Type B pancreatic cell (in vitro differentiated cells): ENCODE measurements around the gene PDGFD. TPM values are rescaled to one million over a fixed set of nuclear protein-coding genes. Genes with fewer than 3 reads are reported as not detected.

ENCODE experiments used
- DNase-seq: peaks from one replicate; pipeline ENCODE4 v3.0.0; 2021; ENCODE audit warnings: mixed read lengths; ENCODE audit not compliant: unreplicated experiment; ENCODE audit errors: extremely low spot score
- H3K27ac Mint-ChIP-seq: 2 replicates; pipeline ENCODE4 v1.8.0; 2021; ENCODE audit warnings: mild to moderate bottlenecking, mixed read lengths
- H3K27me3 Mint-ChIP-seq: 2 replicates; pipeline ENCODE4 v1.8.0; 2021; ENCODE audit warnings: mixed read lengths
- H3K36me3 Mint-ChIP-seq: 2 replicates; pipeline ENCODE4 v1.8.0; 2021; ENCODE audit warnings: mixed read lengths
- H3K4me1 Mint-ChIP-seq: one replicate; pipeline ENCODE4 v1.8.0; 2021; ENCODE audit warnings: mixed read lengths; ENCODE audit not compliant: unreplicated experiment
- H3K4me3 Mint-ChIP-seq: 2 replicates; pipeline ENCODE4 v1.8.0; 2021; ENCODE audit warnings: mild to moderate bottlenecking, mixed read lengths
- H3K9me3 Mint-ChIP-seq: 2 replicates; pipeline ENCODE4 v1.8.0; 2021; ENCODE audit warnings: mixed read lengths
- CTCF ChIP-seq: fragments of 200-600 bp; sonication (generic); conservative IDR thresholded peaks from 2 replicates; pipeline ENCODE4 v1.5.0; 2021; ENCODE audit warnings: antibody characterized with exemption, mild to moderate bottlenecking
- total RNA-seq: library from RNA; stranded (reverse); gene quantifications from 2 replicates; pipeline ENCODE4 v1.2.1, GENCODE V29; 2021; ENCODE audit warnings: low replicate concordance

Gene PDGFD
- total RNA-seq, 1 donor from 2014 or later: 17.8 TPM

- Mint-ChIP-seq H3K36me3 (peaks cover 7% of the 10 kb centered on the region), H3K27me3 (no peaks in the 10 kb centered on the region), H3K27ac (no peak overlapping the region), H3K9me3 (peaks cover 3% of the 10 kb centered on the region), H3K4me3 (no peak overlapping the region), H3K4me1 (no peaks in the 10 kb centered on the region)
- DNase-seq: no peak
- no peak for TF ChIP-seq CTCF
Observed at GRCh38 chr11:104033561-104033960, 130.4 kb downstream of the PDGFD start.

GRCh38 chr11:104033134-104033533 is 130.8 kb downstream of the PDGFD start:
- Mint-ChIP-seq H3K27ac (no peak overlapping the region), H3K4me3 (no peak overlapping the region), H3K9me3 (peaks cover 3% of the 10 kb centered on the region), H3K4me1 (no peaks in the 10 kb centered on the region), H3K27me3 (no peaks in the 10 kb centered on the region), H3K36me3 (peaks cover 7% of the 10 kb centered on the region)
- DNase-seq: no peak
- TF ChIP-seq CTCF: no peak

GRCh38 chr11:104028476-104029263 is 135.3 kb downstream of the PDGFD start:
- TF ChIP-seq CTCF: no peak
- H3K36me3 Mint-ChIP-seq: peaks cover 3% of the 10 kb centered on the region
- peaks cover 3% of the 10 kb centered on the region for H3K9me3 Mint-ChIP-seq
- H3K4me1 Mint-ChIP-seq: no peaks in the 10 kb centered on the region
- H3K4me3 Mint-ChIP-seq: no peak overlapping the region
- no peak for DNase-seq
- H3K27me3 Mint-ChIP-seq: no peaks in the 10 kb centered on the region
- no peak overlapping the region for H3K27ac Mint-ChIP-seq

GRCh38 chr11:104024572-104024971 is 139.4 kb downstream of the PDGFD start:
- no peak for DNase-seq
- no peak for TF ChIP-seq CTCF
- Mint-ChIP-seq H3K27me3 (no peaks in the 10 kb centered on the region), H3K36me3 (no peaks in the 10 kb centered on the region), H3K9me3 (no peaks in the 10 kb centered on the region), H3K4me3 (no peak overlapping the region), H3K4me1 (no peaks in the 10 kb centered on the region), H3K27ac (no peak overlapping the region)

- no peak overlapping the region for H3K27ac Mint-ChIP-seq
- H3K4me1 Mint-ChIP-seq: no peaks in the 10 kb centered on the region
- no peaks in the 10 kb centered on the region for H3K27me3 Mint-ChIP-seq
Observed at GRCh38 chr11:104015649-104016415, 148.1 kb downstream of the PDGFD start.

More at GRCh38 chr11:104015649-104016415, 148.1 kb downstream of the PDGFD start:
- no peak for DNase-seq
- Mint-ChIP-seq H3K9me3 (peaks cover 9% of the 10 kb centered on the region), H3K4me3 (no peak overlapping the region), H3K36me3 (no peaks in the 10 kb centered on the region)
- TF ChIP-seq CTCF: no peak
